ENCODE results near the gene PLCD3.

PLCD3 gene

DNA sequence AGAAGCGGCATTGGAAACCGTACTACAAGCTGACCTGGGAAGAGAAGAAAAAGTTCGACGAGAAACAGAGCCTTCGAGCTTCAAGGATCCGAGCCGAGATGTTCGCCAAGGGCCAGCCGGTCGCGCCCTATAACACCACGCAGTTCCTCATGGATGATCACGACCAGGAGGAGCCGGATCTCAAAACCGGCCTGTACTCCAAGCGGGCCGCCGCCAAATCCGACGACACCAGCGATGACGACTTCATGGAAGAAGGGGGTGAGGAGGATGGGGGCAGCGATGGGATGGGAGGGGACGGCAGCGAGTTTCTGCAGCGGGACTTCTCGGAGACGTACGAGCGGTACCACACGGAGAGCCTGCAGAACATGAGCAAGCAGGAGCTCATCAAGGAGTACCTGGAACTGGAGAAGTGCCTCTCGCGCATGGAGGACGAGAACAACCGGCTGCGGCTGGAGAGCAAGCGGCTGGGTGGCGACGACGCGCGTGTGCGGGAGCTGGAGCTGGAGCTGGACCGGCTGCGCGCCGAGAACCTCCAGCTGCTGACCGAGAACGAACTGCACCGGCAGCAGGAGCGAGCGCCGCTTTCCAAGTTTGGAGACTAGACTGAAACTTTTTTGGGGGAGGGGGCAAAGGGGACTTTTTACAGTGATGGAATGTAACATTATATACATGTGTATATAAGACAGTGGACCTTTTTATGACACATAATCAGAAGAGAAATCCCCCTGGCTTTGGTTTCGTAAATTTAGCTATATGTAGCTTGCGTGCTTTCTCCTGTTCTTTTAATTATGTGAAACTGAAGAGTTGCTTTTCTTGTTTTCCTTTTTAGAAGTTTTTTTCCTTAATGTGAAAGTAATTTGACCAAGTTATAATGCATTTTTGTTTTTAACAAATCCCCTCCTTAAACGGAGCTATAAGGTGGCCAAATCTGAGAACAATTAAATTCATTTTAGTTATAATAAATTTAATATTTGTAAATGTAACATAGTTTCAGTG, 17.7 kb upstream of the PLCD3 start:
- peak; percentile 53 to 60 for DNase-seq

DNA sequence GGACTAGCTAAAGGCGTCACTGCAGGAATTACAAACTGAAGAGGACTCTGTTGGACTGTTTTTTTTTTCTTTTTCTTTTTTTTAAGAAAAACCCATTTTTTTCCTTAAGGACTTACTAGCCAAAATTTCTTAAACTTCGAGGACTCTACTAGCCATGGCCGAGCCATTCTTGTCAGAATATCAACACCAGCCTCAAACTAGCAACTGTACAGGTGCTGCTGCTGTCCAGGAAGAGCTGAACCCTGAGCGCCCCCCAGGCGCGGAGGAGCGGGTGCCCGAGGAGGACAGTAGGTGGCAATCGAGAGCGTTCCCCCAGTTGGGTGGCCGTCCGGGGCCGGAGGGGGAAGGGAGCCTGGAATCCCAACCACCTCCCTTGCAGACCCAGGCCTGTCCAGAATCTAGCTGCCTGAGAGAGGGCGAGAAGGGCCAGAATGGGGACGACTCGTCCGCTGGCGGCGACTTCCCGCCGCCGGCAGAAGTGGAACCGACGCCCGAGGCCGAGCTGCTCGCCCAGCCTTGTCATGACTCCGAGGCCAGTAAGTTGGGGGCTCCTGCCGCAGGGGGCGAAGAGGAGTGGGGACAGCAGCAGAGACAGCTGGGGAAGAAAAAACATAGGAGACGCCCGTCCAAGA, 16.8 kb upstream of the PLCD3 start:
- DNase-seq, result peak; percentile 76 to 84

DNA sequence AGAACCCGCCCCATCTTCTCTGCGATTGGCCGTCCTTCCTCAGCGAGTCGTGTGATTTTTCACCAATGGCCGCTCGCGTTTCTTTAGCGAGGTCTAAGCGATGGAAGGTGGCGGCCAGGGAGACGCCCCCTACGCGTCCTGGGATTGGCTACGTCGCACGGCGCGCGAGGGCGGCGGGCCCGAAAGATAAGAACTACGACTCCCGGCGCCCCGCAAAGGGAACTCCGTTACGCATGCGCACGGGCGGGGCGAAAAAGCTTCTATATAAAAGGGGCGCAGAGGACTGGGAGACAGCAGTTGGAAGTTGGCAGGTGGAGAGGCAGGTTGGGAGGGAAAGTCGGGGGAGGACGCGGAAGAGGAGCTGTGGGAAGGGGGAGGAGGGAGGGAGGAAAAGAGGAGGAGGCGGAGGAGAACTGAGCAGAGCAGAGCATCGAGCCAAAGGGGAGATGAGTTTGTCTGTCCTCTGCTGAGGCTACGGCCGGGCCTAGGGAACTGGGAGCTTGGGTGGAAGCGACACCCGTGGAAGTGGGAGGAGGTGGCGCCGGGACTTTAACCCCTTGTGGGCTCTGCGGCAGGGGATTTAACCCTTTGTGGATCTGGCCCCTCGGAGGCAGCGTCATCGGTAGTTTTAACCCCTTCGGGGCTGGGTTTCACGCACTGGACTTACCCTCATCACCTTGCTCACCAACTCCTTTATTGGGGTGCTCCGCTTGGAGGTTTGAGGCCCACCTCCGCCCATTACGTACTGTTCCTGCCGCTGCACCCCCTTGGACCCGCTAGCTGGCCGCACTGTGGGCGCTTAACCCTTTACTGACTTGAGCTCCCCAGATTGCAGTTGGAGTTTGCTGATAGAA, 16.1 kb upstream of the PLCD3 start, which contains the start of gene HEXIM1:
Gene HEXIM1 (plus strand): TSS at position 293 of the 854 bp plus-strand sequence. CDS start 716 bp downstream, outside the sequence.
- DNase-seq, result peak; percentile 97 to 98

DNA sequence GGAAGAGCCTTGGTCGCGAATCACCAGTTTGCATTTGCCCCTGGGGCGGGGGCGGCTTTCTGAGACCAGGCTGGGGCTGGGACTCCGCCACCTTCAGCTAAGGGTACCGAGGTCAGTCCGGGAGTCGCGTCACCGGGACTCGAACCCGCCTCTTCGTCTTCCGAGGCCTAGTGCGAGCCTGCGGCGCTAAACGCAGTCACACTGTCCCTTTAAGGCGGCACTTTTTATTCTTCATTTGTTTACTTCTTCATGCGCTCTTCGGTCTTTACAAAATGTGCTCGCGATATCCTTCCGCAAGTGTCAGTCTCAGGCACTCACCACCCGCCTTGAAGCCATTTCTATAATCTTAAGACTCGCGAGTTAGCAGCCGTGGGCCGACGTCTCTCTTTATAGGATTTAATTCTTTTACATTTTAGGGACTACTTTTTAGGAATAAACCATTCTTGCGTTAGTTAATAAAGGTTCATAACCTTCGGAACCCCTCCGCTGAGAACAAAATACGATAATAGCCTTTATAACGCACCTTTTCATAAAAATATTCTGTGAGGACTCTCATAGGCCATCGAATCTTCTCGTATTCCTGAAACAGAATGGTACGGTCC, 15.4 kb upstream of the PLCD3 start:
- DNase-seq, result peak; percentile 81 to 84

DNA sequence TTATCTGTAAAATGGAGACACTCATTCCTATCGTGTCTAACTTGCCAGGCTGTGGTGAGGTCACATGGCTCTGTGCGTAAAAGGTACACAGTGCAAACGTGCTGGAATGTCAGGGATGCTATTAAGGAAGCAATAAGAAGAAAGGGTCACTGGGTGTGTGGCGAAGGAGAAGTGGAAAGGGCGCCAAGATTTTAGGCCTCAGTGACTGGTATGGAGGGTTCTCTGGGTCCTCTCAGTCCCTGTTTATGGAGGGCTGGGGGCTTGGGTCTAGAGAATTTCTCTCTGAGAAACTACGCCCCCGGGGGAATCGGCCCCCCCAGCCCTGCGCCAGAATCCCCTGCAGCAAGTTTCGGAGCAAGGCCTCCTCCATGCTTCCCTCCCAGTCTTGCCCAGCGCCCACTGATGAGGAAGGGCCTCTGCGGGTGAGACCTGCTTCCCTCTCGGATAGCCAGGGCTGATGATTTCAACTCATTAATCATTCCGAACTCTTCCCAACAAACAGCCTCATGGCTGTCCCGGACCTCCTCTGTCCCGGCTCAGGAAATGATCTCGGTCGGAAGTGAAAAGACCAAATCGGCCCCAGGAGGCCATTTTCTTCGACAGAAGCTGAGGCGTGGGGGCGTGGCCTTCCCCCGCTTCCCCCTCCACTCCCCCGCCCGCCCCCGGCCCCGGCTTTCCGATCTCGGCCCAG, 14.7 kb upstream of the PLCD3 start:
- no peak for DNase-seq

DNA sequence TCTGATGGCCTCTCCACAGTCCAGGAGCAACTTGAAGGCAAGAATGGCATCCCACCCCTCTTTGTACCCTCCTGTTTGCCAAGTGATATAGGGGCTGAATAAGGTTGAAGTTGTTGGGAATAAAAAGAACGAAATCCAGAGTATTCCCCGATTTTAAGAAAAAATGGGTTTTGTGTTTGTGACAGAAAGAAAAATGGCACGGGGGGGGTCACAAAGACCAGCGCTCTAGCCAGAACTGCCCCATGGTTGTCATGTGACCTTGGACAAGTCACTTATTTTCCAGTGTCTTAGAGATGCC, 14.2 kb upstream of the PLCD3 start:
- DNase-seq, result no peak

DNA sequence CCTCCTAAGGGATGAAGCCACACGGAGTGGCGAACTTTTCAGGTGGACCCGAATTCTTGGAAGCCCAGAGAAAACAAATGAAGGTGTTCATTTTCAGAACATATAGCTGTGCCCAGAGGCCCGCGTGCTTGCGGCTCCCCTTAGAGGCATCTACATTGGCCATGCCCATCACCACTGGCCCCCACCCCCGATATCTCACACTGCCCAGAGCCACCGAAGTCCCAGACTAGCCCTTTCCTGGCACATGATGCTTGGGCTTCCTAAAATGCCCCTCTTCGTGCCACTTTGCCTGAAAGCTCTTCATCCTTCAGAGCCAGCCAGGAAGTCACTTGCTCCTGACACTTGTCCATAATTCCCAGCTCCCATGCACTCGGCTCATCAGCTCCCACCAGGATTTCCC, 13.9 kb upstream of the PLCD3 start:
- no peak for DNase-seq

DNA sequence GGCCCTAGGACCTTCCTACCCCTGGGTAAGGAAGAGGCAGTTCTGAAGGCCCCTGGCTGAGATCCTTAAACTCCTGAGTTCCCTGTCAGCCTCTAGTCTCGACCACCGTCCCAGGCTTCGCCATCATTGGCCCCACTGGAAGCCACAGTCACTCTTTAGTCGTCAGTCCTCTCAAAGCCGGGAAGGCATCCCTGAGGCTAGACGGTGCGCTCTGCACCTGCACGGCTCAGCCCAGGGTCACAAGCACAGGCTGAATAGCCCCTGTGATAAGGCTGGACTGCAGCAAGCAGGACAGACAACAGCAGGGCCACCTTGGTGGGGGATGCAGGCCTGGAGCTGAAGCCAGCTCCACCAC, 12.7 kb upstream of the PLCD3 start:
- no peak for DNase-seq

DNA sequence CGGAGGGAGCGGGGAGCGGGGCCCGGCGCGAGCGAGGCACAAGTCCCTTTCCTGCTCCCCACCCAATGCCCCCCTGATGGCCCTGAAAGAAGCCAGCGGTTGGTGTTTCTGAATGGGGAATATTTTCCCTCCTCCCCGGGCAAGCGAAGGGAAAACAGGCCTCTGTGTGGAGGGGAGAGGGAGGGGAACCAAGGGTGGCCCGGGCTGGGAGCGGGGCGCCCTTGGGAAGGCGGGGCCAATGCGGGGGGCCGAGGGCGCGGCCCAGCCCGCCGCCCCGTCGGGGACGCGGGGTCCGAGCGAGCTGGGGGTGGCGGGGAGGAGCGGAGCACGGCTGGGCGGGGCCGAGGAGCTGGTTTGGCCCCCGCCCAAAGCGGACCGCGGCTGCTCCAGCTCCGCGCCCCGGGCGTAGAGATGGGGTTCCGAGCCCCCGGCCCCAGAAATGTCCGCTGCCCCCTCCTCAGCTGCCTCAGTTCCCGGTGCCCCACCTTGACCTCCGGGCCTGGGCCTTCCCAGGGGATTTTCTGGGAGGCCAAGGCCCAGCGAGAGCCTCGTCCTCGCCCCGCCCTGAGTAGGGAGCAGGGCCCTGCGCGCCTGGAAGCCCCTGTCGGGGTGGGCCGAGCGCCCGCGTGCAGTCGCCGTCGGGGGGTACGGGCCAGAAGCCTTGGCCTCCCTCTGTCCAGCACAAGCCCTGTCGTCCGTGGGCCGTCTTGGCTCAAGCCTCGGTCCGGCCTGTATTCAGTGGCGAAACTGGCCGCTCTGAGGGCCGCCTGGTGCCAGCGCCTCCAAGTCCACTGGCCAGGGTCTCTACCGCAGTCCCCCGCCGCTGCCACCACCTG, 12.1 kb upstream of the PLCD3 start:
- peak; percentile 39 to 46 for DNase-seq

DNA sequence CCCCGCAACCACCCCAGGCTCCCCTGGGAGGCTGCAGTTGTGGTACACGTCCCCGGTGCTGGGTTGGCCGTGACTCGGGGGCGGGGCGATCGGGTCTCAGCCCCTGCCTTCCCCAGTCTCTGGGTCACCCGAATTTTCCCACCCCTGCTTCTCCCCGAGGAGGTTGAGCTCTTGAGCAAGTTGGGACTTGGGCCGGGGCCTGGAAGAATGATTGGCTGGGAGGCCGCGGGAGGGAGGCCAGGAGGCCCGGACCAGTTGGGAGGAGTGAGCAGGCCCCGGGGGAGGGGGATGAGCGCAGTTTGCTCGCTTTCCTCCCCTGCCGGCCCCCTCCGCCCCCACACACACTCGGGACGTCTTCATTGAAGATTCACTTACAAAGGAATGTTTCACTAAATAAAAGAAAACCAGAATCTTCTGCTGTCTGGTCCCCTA, 11.5 kb upstream of the PLCD3 start:
- DNase-seq, result peak; percentile 43 to 54

DNA sequence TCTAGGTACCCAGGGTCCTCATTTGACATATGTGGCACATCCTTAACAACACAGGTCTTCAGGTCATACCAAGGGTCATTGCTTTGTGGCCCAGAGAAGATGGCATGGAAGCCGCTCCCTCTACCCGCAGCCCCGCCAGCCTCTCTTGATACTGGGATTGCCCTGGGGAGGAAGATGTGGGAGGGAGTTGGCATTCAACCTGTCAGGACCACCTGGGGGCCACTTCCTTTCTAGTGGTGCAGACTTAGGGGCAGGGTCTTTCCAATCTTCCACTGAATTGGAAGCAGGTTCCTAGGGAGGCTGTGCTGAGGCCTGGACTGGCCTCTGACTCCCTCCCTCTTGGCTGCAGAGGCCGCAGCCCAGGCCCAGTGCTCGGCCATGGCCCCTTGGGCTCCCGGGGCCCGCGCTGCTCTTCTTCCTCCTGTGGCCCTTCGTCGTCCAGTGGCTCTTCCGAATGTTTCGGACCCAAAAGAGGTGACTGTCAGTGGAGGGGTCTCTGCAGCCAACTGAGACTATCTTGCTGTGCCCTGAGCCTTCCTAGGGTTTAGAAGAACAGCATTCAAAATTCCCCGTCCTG, 10.9 kb upstream of the PLCD3 start:
- DNase-seq, result no peak

DNA sequence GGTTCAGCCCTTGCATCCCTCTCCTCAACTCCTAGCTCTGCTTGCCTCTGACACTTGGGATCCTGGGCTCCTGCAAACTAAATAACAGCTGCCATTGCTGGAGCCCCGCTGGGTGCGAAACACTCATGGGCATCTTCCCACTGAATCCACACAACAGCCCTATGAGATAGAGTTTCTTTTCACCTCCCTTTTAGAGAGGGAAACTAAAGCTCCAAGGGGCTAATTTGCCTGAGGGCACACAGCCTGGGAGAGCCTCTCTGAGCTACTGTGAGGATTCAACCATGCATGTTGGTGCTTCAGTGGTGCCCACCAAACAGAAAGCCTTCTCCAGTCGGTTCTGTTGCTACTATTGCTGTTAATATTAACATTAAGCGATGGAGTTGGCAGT, 7.2 kb upstream of the PLCD3 start:
- no peak for DNase-seq

DNA sequence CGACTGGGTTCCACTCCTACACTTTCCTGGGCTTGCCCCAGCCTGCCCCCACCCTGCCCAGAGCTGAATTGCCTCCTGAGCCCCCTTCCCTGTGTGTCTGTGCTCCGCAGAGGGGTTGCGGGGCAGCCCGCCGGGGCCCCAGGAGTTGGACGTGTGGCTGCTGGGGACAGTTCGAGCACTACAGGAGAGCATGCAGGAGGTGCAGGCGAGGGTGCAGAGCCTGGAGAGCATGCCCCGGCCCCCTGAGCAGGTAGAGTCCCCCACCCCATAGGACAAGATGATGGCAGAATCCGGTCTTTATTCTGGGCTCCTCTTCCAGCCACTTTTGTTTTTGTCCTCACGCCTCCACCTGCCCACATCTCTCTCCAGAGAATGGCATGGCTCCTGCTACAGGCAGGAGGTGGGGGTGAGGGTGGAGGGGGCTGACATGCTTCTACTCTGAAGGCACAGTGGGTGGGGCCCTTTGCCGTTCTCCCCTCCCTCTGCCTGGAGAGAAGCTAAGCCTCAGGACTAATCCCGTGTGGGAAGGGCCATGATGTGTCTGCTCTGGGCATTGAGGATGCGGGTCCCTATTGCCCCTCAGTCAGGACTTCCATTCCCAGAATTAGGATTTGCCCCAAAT, 6.7 kb upstream of the PLCD3 start:
- no peak for DNase-seq

DNA sequence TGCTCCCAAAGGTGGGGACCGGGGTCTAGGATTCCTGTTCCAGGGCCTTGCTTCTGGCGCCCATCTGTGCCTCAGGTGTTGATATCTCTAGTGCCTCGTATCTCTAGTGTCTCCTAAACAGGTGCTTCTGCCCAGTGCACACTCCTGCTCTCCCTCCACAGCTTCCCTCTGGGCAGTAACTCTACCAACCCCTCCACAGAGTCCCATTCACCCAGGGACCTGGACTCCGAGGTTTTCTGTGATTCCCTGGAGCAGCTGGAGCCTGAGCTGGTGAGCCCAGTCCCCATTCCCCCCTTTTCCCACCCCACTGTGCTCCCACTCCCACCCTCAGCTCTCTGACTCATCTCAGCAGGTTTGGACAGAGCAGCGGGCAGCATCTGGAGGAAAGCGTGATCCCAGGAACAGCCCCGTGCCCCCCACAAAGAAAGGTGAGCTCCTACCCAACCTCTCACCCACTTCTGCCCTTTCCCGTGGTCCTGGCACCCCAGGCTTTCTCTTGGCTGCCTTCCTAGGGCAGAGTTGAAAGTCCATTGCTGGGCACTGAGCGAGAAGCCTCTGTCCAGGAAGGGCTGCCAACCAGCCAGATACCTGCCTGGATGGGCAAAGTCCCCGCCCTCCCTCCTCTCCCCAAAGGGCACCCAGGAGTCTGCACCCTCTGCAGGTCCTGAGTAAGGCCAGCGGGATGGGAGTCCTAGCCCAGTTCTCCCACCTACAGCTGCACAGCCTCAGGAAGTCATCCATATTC, 5.4 kb upstream of the PLCD3 start:
- no peak for DNase-seq

DNA sequence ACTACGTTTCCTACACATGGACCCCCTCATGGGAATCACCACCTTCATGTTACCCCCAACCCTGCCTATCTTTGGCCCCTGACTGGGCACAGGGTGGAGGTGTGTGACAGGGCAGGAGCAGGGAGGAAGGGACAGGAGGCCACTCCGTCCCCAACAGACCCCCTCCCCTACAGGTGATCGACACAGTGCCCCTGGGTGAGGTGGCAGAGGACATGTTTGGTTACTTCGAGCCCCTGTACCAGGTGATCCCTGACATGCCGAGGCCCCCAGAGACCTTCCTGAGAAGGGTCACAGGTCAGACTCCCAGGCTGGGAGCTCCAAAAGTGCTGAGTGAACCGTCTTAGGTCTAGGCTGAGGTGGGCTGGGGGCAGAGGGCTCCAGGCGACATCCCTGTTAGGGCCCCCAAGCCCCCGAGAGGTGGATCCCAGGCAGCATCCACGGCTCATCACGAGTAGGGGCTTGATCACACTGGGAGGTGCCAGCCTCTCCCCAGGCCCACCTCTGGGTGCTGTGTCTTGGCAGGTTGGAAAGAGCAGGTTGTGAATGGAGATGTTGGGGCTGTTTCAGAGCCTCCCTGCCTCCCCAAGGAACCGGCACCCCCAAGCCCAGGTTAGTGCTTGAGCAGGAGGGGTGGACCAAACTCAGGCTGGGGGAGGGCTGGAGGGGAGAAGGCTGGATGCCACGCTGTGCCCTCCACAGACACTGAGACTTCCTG, 4.7 kb upstream of the PLCD3 start:
- no peak for DNase-seq

DNA sequence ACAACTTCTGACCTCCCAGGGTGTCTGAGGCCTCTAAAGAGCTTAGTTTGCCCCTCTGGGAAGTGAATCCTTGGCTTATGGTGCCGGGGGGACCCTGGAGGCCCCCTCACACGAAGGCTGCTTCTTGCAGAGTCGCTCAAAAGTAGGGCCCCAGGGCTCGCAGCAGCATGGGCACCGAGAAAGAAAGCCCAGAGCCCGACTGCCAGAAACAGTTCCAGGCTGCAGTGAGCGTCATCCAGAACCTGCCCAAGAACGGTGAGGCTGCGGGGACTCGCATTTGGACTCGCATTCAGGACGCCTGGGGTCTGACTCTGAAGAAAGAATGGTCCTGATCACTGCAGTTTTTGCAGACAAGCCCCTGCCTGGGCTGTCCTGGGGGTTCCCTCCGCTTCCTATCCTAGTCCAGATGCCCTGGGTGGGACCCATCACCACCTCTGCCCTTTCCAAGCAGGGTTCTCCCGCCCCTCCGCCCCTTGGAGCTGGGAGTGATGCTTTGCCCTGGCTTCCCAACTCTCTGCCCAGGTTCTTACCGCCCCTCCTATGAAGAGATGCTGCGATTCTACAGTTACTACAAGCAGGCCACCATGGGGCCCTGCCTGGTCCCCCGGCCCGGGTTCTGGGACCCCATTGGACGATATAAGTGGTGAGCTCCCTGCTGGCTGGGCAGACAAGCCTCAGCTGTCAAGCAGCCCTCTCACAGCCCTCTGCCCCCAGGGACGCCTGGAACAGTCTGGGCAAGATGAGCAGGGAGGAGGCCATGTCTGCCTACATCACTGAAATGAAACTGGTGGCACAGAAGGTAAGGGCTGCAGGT, 3.9 kb upstream of the PLCD3 start:
- no peak for DNase-seq

DNA sequence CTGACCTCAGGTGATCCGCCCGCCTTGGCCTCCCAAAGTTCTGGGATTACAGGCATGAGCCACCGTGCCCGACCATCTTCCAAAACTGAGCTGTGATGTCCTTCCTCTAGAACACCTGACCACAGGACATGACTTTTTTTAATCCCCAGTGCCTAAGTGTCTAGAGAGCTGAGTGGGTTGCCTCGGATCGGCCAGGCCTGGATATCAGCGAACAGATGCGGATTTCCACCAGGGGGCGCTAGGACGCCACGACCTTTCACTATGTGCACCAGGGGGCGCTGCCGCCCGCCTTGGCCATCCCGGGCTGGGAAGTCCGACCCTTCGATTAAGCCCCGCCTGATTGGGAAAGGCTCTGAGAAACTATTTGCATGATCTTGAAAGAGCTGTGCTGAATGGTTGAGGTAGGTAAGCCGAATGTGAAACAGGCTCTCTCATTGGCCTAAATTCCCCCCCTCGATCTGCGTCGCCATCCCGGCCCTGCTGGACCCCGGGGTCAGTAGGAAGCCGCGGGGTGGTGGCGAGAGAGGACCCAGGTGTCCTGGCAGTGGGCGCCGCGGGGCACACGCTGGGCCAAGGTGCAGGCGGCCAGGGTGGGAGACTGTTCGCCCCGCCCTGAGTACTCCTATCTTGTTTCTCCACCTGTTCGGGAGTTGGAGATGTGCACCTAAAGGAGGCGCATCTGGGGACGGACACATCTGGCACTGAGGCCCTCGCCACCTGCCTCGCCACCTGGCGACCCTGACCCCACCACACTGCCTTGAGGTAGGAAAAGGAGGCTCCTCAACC, 3.1 kb upstream of the PLCD3 start, which contains the start of gene ACBD4:
Gene ACBD4 (plus strand): TSS at position 496 of the 786 bp plus-strand sequence. CDS start 458 bp downstream, outside the sequence.
- peak; percentile 97 to 98 for DNase-seq
